GM18508 (cell line): Measurements from ENCODE around the gene FSCN2.

Experiments
- ATAC-seq: cut with Tn5 transposase; IDR thresholded peaks from one replicate; pipeline ENCODE4 v1.9.1; 2021; ENCODE audit warnings: moderate number of reproducible peaks; ENCODE audit not compliant: insufficient read depth, unreplicated experiment

Gene FSCN2

DNA sequence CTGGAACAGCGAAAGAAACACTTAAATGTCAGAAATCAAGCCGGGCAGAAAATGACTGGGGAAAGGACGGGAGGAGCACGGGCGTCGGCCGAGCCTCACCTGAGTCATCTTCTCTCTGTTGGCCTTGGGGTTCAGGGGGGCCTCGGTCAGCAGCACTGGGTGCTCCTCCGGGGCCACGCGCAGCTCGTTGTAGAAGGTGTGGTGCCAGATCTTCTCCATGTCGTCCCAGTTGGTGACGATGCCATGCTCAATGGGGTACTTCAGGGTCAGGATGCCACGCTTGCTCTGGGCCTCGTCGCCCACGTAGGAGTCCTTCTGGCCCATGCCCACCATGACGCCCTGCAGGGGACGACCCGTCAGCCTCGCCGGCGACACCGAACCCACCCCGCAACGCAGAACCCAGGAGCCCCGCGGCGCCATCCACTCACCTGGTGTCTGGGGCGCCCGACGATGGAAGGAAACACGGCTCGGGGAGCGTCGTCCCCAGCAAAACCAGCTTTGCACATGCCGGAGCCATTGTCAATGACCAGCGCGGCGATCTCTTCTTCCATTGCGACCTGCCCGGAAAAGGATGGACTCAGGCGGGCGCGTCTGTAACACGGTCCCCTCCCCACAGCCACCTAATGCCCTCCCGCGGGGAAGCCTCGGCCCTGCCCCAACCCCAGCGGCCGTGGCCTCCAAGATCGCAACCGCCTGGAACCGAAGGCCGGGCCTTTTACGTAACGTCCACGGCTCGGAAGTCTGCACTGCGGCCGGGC is 16.2 kb upstream of the FSCN2 start:
- ATAC-seq, result no peak

DNA sequence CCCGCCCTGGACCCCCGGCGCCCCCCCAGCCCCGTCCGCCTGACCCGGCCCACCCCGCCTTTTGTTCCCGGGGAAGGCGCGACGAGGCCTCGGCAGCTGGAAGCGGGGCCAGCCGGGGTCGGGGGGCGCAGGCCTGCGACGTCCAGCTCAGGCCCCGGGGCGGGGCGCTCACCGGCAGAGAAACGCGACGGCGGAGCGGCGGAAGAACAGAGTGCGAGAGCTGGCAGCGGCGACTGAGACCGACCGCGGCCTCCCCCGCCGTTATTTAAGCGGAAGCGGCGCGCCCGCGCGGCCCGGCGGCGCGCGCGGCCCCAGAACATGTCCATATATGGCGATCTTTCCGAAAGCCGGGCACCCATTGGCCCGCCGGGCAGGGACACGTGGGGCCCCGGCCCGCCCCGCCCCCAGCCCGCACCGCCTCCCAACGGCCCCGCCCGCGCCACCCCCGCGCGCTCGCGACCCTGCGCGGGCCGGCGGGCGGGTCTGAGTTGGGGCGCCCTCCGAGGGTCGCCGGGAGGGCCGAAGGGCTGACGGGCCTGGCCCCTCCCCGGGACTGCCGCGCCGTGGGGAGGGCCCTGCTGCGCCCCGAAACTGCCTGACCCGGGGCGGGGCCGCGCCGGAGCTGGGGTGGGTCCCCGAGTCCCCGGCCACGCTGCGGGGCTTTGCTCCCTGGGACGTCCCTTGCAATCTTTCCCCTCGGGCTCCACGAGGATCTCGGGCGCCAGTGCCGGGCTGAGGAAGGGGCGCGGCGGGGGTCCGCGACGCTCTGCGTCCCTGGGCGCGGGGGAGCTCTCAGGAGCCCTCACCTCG is 15.4 kb upstream of the FSCN2 start, which contains the start of gene ACTG1:
TSS of gene ACTG1 (minus strand) at position 238 of the 810 bp plus-strand sequence. CDS start 445 bp downstream, outside the sequence.
- ATAC-seq, result no peak

GRCh38 chr17:81513372-81513752 is 14.8 kb upstream of the FSCN2 start:
- no peak for ATAC-seq

- no peak for ATAC-seq
Observed at GRCh38 chr17:81513753-81514488, 14.3 kb upstream of the FSCN2 start.

DNA sequence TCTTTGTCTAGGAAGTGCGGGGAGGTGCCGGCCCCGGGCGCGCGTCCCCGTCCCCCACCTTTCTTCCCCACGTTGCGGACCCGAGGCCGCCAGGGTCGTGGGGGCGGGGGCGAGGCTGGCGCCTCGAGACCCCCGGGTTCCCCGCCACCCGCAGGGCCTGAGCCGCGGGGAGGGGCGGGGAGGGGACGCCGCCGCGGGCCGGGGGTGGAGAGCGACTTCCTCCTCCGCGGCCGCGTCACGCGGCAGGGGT is 13.8 kb upstream of the FSCN2 start:
- ATAC-seq, result no peak

- ATAC-seq, result no peak
Observed at GRCh38 chr17:81514739-81515529, 13.2 kb upstream of the FSCN2 start.

DNA sequence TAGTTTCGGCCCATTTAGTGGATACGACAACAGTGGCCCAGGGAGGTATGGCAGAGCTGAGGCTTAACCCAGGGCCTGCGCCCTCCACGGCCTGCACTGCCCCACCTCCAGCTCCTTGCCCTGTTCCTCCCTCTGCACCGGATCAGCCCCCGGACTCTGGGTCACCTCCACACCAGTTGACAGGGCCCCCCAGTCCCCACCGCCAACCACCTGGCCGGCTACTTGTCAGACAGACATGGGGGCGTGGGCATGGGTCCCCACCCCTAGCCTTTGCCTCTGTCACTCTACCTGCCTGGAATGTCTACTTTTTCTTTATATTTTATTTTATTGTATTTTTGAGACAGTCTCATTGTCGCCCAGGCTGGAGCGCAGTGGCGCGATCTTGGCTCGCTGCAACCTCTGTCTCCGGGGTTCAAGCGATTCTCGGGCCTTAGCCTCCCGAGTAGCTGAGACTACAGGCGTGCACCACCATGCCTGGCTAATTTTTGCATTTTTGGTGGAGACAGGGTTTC is 12.6 kb upstream of the FSCN2 start:
- no peak for ATAC-seq

- ATAC-seq, result no peak
Observed at GRCh38 chr17:81516439-81516838, 11.7 kb upstream of the FSCN2 start.

DNA sequence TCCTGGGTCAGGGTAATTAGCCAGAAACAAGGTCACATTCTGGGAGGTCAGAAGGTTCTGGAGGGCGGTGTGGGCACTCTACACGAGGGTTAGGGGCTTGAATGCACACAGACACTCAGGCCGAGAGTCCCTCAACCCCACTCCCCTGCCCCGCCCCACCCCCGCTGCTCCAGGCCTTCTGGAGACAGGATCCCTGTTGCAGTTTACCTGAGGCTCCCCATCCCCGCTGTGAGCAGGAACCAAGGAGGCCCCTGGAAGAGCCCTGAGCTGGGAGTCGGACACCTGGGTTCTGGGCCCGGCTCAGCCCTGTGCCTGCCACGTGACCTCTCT is 11.2 kb upstream of the FSCN2 start:
- ATAC-seq, result no peak

DNA sequence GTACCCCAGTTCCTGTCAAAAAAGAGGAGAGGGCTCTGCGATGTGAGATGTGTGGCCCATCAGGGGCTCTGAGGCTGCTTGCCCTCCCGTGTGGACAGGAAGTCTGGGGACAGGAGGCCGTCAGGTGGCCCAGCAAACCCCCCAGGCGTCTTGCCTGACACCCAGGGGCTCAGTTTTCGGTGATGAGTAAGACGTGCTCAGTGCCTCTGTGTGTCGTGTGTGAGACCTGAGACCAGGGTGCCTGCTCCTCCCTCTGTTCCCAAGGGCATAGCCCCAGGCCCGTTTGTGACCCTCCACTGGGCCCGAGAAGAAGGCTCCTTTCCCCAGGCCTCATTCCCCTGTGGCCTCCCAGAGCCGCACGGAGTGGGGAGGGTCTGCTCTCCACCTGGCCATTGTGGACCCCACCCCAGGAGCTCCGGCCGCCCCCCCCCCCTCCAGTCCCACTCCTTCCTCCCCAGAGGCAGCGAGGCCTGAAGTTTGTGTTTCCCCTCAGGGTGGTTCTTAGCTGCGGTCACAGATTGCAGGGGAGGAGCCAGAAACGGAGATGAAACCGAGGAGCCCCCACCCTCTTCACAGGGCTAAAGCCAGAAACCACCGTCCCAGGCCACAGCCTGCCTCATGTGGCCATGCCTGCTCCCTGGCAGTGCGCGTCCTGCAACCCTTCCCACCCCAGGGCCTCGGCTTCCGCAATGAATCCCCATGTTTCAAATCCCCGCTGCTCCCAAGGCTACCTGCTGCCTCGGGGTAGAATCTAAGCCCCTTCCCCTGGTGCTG is 10.7 kb upstream of the FSCN2 start:
- no peak for ATAC-seq

- ATAC-seq, result no peak
Observed at GRCh38 chr17:81518113-81518784, 9.9 kb upstream of the FSCN2 start.

DNA sequence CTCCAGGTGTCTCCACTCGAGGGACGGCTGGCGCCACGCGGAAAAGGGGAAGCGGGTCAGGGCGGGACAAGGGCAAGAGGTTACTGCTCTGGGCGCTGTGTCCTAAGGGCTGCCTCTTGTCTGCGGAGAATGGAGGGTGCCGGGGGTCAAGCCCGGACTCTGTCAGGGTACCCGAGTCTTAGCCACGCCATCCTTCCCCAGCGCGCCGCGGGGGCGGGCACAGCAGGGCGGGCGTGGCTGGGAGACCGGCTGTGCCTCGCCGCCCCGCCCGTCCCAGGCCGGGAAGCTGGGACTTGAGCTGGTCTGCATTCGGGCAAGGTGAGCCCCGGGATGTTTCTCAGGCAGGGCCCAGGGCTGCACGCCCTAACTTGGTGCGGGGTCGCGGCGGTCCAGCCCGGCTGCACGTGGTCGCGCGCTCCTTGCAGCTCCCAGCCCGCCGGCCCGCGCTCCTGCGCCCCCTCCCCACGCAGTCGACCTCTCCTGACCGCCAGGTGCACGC is 9.3 kb upstream of the FSCN2 start:
- ATAC-seq, result no peak

GRCh38 chr17:81519284-81520020 is 8.7 kb upstream of the FSCN2 start:
- no peak for ATAC-seq

DNA sequence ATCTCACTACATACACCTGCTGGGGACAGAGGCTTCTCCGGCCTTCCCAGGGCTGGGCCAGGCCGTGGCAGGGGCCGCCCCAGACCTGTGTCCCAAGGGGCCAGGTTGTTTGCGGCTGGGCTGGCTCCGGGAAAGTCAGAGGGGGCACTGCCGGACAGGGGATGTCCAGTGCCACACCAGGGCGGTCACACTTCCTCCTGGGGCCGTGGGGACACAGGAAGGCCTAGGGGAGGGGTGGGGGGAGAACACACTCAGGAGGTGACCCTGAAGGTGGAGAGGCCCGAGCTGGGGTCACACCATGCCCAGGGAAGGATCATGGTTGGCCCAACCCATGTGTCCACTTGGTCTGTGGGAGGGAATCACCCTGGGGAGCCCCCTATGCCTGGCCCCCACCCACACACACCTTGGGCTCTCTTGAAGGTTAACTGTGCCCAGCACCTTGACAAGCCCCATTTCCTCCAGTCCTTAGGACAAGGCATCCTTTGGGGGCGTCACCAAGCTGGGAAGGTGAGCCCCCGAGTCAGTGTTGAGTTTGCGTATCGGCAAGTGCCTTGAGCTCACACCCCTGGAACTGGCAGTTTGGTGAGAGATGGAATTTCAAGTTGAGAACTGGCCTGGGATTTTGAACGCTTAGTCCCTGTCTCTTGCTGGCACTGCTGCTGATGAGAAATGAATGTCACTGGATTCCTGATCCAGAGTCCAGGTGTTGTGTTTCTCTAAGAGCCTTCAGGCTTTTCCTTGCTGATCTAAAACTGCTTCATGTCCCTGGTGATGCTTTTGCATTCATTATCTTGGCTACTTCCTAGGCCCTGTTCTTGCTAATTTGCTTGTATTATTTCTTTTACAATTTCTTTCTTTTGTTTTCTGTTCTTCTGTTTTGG is 7.9 kb upstream of the FSCN2 start:
- ATAC-seq, result no peak

- ATAC-seq, result no peak
Observed at GRCh38 chr17:81522491-81523401, 5.4 kb upstream of the FSCN2 start.

DNA sequence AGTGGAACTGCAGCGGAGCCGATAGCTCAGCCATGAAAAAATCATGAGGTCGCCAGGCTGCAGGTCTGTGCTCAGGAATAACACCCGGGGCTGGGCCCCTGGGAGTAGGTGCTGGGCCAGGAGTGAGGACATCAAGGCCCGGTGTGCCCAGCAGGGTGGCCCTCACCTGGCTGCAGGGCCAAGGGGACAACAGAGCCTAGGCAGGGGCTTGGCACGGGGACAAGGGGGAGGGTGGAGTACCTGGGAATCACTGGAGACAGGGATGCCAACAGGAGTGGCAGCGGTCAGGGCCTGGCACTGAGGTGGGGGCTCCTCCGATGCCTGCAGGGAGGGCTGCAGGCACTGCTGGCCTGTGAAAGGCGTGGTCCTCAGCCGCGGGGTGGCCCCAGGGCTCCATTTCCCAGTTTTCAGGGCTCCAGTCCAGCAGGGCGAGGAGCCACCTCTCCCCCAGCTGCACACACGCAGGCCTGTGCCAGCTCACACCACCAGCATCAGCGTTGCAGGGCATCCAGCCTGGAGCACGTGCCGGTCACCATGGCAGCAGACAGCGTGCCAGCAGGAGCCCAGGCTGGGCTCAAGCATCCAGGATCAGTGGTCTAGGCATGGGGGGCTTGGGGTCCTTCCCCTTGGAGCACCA is 4.7 kb upstream of the FSCN2 start:
- ATAC-seq, result no peak
